Epithelial cell of proximal tubule (primary cell): ENCODE data around the gene HM13. TPM values are rescaled to one million over a fixed set of nuclear protein-coding genes. Genes with fewer than 3 reads are reported as not detected.
"Not testable (repeated sequence)": the region's sequence is repeated elsewhere in the genome, so short reads cannot be mapped to it uniquely, and the experiment has no call there.

Experiments used
- DNase-seq: peaks from one replicate; pipeline ENCODE4 v3.0.0-alpha.2; 2011; ENCODE audit warnings: low read depth
- H3K4me3 ChIP-seq: 2 replicates; pipeline ENCODE4 v1.5.1; 2011; ENCODE audit warnings: low read depth, mild to moderate bottlenecking, low read length
- total RNA-seq: library from RNA; depleted of rRNA; stranded (reverse); fragments of >200 nt; gene quantifications from 2 replicates; pipeline ENCODE4 v1.2.3, GENCODE V29; 2015
- TF ChIP-seq, protein P1 (sequence below): conservative IDR thresholded peaks from 2 replicates; pipeline ENCODE4 v1.5.1; 2012; ENCODE audit warnings: low read depth, mild to moderate bottlenecking, low read length

Gene HM13
- total RNA-seq, 1 donor from 2014 or later: 61.1 TPM

DNA sequence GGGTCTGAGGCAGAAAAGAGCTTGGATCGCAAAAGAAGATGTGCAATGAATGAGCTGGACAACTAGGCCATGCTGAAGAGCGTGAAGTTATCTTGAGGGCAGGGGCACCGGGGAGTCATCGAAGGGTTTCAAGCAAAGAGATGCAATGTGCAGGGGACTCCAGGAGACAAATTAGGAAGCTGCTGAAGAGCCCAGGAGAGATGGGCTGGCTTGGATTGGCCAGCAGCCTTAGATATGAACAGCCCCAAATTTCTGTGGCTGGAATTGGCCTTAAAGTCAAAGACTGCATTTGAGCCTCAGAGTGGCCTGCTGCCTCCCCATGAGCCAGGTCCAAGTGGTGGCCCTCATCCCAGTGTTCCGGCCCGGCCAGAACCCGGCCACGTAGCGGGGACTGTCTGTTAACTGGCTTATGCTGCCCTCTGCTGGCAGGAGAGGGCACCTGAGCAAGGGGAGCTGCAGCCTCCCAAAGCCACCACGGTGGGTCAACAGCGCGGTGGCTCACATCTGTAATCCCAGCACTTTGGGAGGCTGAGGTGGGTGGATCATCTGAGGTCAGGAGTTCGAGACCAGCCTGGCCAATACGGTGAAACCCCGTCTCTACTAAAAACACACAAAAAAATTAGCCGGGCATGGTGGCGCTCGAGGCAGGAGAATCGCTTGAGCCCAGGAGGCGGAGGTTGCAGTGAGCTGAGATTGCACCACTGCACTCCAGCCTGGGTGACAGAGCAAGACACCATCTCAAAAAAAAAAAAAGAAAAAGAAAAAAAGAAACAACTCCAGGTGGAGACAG, 11.2 kb upstream of the HM13 start:
- H3K4me3 ChIP-seq, DNase-seq: not testable (repeated sequence)
- TF ChIP-seq, protein P1, sequence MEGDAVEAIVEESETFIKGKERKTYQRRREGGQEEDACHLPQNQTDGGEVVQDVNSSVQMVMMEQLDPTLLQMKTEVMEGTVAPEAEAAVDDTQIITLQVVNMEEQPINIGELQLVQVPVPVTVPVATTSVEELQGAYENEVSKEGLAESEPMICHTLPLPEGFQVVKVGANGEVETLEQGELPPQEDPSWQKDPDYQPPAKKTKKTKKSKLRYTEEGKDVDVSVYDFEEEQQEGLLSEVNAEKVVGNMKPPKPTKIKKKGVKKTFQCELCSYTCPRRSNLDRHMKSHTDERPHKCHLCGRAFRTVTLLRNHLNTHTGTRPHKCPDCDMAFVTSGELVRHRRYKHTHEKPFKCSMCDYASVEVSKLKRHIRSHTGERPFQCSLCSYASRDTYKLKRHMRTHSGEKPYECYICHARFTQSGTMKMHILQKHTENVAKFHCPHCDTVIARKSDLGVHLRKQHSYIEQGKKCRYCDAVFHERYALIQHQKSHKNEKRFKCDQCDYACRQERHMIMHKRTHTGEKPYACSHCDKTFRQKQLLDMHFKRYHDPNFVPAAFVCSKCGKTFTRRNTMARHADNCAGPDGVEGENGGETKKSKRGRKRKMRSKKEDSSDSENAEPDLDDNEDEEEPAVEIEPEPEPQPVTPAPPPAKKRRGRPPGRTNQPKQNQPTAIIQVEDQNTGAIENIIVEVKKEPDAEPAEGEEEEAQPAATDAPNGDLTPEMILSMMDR: peak; percentile 84

DNA sequence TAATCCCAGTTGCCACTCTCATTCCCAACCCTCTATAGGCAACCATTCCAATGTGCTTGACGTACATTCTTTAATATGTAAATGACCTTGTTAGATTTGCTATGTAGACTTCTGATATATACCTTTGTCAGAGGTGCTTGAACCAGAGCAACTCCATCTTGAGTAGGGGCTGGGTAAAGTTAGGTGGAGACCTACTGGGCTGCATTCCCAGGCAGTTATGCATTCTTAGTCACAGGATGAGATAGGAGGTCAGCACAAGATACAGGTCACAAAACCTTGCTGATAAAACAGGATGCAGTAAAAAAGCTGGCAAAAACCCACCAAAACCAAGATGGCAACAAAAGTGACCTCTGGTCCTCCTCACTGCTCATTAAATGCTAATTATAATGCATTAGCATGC, 8.3 kb upstream of the HM13 start:
- no peak overlapping the region for H3K4me3 ChIP-seq
- TF ChIP-seq, protein P1: no peak
- DNase-seq: no peak

DNA sequence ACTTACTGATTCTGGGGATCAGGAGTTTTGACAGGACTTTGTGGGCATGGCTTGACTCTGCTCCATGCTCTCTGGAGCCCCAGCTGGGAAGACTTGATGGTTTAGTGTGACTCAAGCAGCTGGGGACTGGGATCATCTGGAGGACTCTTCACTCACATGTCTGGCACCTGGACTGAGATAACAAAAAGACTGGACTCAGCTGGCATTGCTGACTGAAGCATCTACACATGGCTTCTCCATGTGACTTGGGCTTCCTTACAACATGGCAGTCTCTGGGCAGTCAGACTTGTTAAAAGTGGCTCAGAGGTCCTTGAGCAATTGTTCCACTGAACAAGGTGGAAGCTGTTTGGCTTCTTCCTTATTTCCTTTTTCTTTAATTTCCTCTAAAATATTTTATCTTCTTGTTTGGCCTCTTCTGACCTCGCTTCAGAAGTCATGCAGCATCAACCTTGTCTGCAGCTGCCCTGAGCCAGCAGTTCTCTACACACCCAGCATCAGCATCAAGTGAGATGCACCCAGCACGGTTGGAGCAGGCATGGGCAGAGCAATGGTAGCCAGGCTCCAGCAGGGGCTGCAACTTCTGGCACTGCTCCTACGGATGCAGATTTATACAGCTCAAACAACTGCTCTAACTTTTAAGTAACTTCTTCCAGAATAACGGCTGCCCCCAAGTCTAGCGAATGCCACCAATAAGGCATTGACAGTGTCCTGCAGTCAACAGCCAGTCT, 5.6 kb upstream of the HM13 start:
- TF ChIP-seq, protein P1: no peak
- no peak for DNase-seq
- H3K4me3 ChIP-seq: no peak overlapping the region

DNA sequence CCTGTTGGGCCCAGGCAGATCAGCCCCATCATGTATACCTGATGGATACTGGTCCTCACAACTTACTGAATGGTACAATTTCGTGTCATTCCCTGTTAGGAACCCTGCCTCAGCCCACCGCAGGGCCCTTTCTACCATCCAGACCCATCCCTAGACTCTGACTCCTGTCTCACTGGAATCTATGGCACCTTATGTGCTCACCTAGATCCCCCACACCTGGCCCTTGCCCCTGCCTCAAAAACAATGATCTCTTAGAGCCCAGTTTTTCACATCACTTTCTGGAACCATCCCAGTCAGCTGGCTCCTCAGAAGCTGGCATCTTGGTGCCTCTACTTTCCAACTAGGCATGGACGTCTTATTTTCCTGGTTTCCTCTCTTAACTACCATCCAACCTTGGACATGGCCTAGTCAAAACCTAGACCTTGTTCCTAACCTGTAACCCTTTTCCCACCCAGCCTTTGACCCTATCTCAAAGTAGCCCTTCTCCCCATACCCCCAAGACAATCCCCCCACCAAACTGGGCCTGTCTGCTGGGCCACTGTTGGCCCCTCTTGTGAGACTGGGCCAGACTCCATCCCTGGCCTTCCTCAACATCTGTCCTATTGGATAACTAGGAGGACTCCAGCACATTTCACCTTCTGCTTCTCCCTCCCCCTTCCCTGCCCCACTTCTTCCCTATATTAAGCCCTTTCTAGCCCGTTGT, 981 bp downstream of the HM13 start:
- DNase-seq: no peak
- H3K4me3 ChIP-seq: peak overlapping the region; percentile 84
- TF ChIP-seq, protein P1: no peak

DNA sequence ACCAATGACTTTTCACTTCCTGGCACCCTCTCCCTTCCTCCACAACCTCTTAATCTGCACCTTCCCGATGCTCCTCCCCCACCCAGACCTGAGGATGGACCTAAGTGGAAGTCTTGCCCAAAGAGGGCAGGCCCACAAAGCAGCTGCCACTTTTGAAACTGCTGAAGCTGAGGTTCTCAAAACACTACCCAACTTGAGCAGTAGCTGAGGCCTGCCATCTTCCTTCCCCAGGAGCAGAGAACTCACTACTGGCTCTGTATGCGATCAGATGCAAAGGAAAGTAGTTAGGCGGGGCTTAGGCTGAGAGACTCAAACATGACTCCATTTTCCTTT, 1.5 kb downstream of the HM13 start:
- TF ChIP-seq, protein P1: no peak
- H3K4me3 ChIP-seq: peak overlapping the region; percentile 84
- DNase-seq: no peak

DNA sequence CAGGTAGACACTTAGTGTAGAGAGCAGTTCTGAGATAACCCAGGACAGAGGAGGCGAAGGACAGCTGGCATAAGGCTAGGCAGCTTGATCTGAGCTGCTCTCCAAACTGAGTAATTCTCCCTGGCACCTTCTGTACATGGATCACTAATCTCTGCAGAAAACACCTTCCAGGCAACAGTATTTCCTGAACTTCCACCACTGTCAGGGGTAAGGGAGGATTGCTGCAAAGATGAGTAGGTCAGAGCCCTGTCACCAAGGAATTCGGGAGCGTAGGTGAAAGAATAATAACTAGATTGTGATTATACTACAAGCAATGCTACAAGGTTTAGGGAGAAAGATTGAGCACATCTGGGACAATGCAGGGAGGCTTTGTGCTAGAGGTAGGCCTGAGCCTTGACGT, 1.9 kb downstream of the HM13 start:
- H3K4me3 ChIP-seq: peak overlapping the region; percentile 84
- TF ChIP-seq, protein P1: no peak

More for the DNA sequence above, 1.9 kb downstream of the HM13 start:
- no peak for DNase-seq
